B cell (primary cell): ENCODE measurements around the gene URGCP. TPM values are rescaled to one million over a fixed set of nuclear protein-coding genes. Genes with fewer than 3 reads are reported as not detected.

Source experiments
- ATAC-seq: fragments of 200-7000 bp; cut with Tn5 transposase; one replicate; pipeline ENCODE4 v1.10.0; 2021; ENCODE audit warnings: low read depth, mild to moderate bottlenecking, moderate number of reproducible peaks, moderate library complexity
- CTCF ChIA-PET: fragments of 350-600 bp; sonication (Branson Sonifier 250); formaldehyde crosslinking; loops from one replicate; lab custom pipeline; 2021; ENCODE audit warnings: antibody characterized with exemption, inconsistent platforms; lab: Charles Lee
- POLR2A ChIA-PET: fragments of 350-600 bp; sonication (Branson Sonifier 250); formaldehyde crosslinking; loops from one replicate; lab custom pipeline; 2021; ENCODE audit warnings: antibody characterized with exemption; lab: Charles Lee
- DNase-seq: peaks from one replicate; pipeline ENCODE4 v3.0.0; 2013
- H2AFZ ChIP-seq: 2 replicates; pipeline ENCODE4 v1.6.1; 2012; ENCODE audit warnings: mild to moderate bottlenecking, low read depth, low read length; ENCODE audit not compliant: insufficient read depth, poor library complexity, severe bottlenecking
- H3K27ac ChIP-seq, 2 donors: 1 replicate in 1 of 2; 2 replicates in 1 of 2; pipeline ENCODE4 v1.5.1; 2012 to 2013; ENCODE audit warnings: low read length in 2 of 2, mild to moderate bottlenecking in 2 of 2, moderate library complexity in 1 of 2
- H3K27me3 ChIP-seq, 4 experiments: fragments of 200-600 bp in 1 of 4; sonication (generic) in 1 of 4; replicated peaks in 1 of 4; 1 replicate in 2 of 4; 2 replicates in 2 of 4; pipeline versions ENCODE4 v1.6.1 to v1.7.0; 2013 to 2016; ENCODE audit warnings: low read length in 3 of 4, mild to moderate bottlenecking in 2 of 4, mixed read lengths in 1 of 4, moderate library complexity in 1 of 4; ENCODE audit not compliant: insufficient read depth in 4 of 4, control insufficient read depth in 3 of 4; ENCODE audit errors: control extremely low read depth in 1 of 4
- H3K36me3 ChIP-seq, 2 experiments: replicated peaks in 1 of 2; 1 replicate in 1 of 2; 2 replicates in 1 of 2; pipeline versions ENCODE4 v1.6.1 to v1.7.1; 2013; ENCODE audit warnings: low read length in 1 of 2; ENCODE audit not compliant: insufficient read depth in 2 of 2, control insufficient read depth in 1 of 2; ENCODE audit errors: control extremely low read depth in 1 of 2, extremely low read depth in 1 of 2
- H3K4me1 ChIP-seq, 2 donors: fragments of 200-600 bp in 1 of 2; sonication (generic) in 1 of 2; 1 replicate in 1 of 2; 2 replicates in 1 of 2; pipeline versions ENCODE4 v1.5.1 to v1.6.1; 2013 to 2017; ENCODE audit warnings: low read length in 2 of 2; ENCODE audit not compliant: control insufficient read depth in 2 of 2, insufficient read depth in 2 of 2
- H3K4me2 ChIP-seq: replicated peaks from 2 replicates; pipeline ENCODE3; 2012; ENCODE audit warnings: mild to moderate bottlenecking, low read depth, low read length; ENCODE audit not compliant: poor library complexity, severe bottlenecking
- H3K4me3 ChIP-seq, 5 experiments: fragments of 200-600 bp in 1 of 5; sonication (generic) in 1 of 5; 1 replicate in 3 of 5; 2 replicates in 2 of 5; pipeline versions ENCODE4 v1.5.1 to v1.7.0; 2011 to 2016; ENCODE audit warnings: low read length in 4 of 5, mild to moderate bottlenecking in 4 of 5, low read depth in 2 of 5, control low read depth in 1 of 5, moderate library complexity in 1 of 5; ENCODE audit not compliant: insufficient read depth in 1 of 5; ENCODE audit errors: control extremely low read depth in 1 of 5, extremely low read depth in 1 of 5
- H3K79me2 ChIP-seq: fragments of 200-600 bp; sonication (generic); one replicate; pipeline ENCODE4 v1.6.0; 2016; ENCODE audit warnings: low read length; ENCODE audit not compliant: control insufficient read depth, insufficient read depth
- H3K9ac ChIP-seq: fragments of 200-600 bp; sonication (generic); 2 replicates; pipeline ENCODE4 v1.6.1; 2017; ENCODE audit warnings: mild to moderate bottlenecking, low read length, moderate library complexity
- H3K9me3 ChIP-seq, 3 donors: one replicate each; pipeline versions ENCODE4 v1.6.1 to v1.7.1; 2013; ENCODE audit warnings: low read length in 2 of 3; ENCODE audit not compliant: control insufficient read depth in 2 of 3, insufficient read depth in 1 of 3; ENCODE audit errors: control extremely low read depth in 1 of 3
- H4K20me1 ChIP-seq: 2 replicates; pipeline ENCODE4 v1.6.0; 2012; ENCODE audit warnings: mild to moderate bottlenecking, low read length; ENCODE audit not compliant: insufficient read depth, control insufficient read depth, poor library complexity, severe bottlenecking
- H3K27ac Mint-ChIP-seq: one replicate; pipeline ENCODE4 v1.8.0; 2021; ENCODE audit warnings: mixed read lengths
- H3K27me3 Mint-ChIP-seq: one replicate; pipeline ENCODE4 v1.8.0; 2021; ENCODE audit warnings: mixed read lengths
- H3K4me1 Mint-ChIP-seq: one replicate; pipeline ENCODE4 v1.8.0; 2021; ENCODE audit warnings: mixed read lengths
- H3K4me3 Mint-ChIP-seq: one replicate; pipeline ENCODE4 v1.8.0; 2021; ENCODE audit warnings: mixed read lengths
- H3K9me3 Mint-ChIP-seq: one replicate; pipeline ENCODE4 v1.8.0; 2022; ENCODE audit warnings: mixed read lengths; ENCODE audit not compliant: insufficient read depth
- CTCF ChIP-seq: fragments of 200-600 bp; IDR thresholded peaks from one replicate; pipeline ENCODE4 v1.8.0; 2022; ENCODE audit warnings: antibody characterized with exemption, mild to moderate bottlenecking
- EZH2 ChIP-seq: IDR thresholded peaks from 2 replicates; pipeline ENCODE4 v1.6.1; 2012; ENCODE audit warnings: borderline replicate concordance, low read depth, mild to moderate bottlenecking, moderate library complexity, low read length; ENCODE audit not compliant: insufficient read depth, poor library complexity, severe bottlenecking
- WGBS: methylation state at CpG from one replicate; pipeline ENCODE4 v1.1.5; 2013; ENCODE audit warnings: missing lambda C conversion rate; ENCODE audit not compliant: insufficient coverage; 5-methylcytosine and 5-hydroxymethylcytosine counted together
- intact Hi-C: fragments of 100-400 bp; cut with micrococcal nuclease; formaldehyde crosslinking; loops from one replicate; pipeline ENCODE4 v1.10.0; 2022
- polyA plus RNA-seq: library from polyadenylated mRNA; depleted of rRNA; stranded (reverse); fragments of >200 nt; gene quantifications from 2 replicates; pipeline ENCODE4 v1.2.3, GENCODE V29; 2012
- total RNA-seq, 2 donors: library from RNA; stranded (reverse); fragments of 120-200 nt in 1 of 2; gene quantifications; 1 replicate in 1 of 2; 2 replicates in 1 of 2; pipeline versions ENCODE4 v1.2.3 to v1.2.4, GENCODE V29; 2013 to 2022

Gene URGCP
- total and polyA plus RNA-seq, 2 donors (not counting 1 experiment from before 2014, with no cell fraction given), result 16.5 to 25.1 TPM

DNA sequence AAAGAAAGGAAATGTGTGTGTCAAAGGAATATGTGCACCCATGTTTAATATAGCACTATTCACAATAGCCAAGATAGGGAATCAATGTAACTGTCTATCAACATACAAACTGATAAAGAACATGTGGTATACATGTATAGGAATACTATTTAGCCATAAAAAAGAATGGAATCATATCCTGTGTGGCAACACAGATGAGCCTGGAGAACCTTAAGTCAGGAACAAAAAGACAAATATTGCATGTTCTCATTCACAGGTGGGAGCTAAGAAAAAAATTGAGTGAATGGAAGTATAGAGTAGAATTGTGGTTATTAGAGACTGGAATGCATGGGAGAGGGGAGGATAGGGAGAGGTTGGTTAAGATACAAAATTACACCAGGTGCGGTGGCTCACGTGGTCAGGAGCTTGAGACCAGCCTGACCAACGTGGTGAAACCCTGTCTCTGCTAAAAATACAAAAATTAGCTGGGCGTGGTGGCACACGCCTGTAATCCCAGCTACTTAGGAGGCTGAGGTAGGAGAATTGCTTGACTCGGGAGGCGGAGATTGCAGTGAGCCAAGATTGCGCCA lies 10.5 kb downstream of the URGCP start:
- ChIA-PET POLR2A (no interaction called here), CTCF (interaction anchor here (0.7 kb wide), 1 partner anchor 12 kb away, joined by 3 read pairs; no protein-coding TSS in a partner anchor)
- H3K4me3 Mint-ChIP-seq, result no peak overlapping the region
- Histone ChIP-seq H3K9ac (no peak overlapping the region), H3K79me2 (peaks cover 81% of the 10 kb centered on the region), H3K4me3 (no peak overlapping the region), H3K9me3 (no peaks in the 10 kb centered on the region), H2AFZ (no peak overlapping the region), H3K27ac (no peak overlapping the region), H4K20me1 (peaks cover 25% of the 10 kb centered on the region), H3K4me1 (no peaks in the 10 kb centered on the region), H3K36me3 (peaks cover 0 to 5% of the 10 kb centered on the region in 2 experiments), H3K4me2 (no peak overlapping the region), H3K27me3 (no peaks in the 10 kb centered on the region)
- ATAC-seq (no peak), DNase-seq (no peak)
- TF ChIP-seq EZH2 (no peak), CTCF (no peak)
- H3K27ac Mint-ChIP-seq, result no peak overlapping the region
- intact Hi-C loops, result no loop called here
- no peaks in the 10 kb centered on the region for H3K9me3 Mint-ChIP-seq
- no peaks in the 10 kb centered on the region for H3K27me3 Mint-ChIP-seq
- 97% methylated on average over 5 of the region's 8 CpGs for WGBS
- H3K4me1 Mint-ChIP-seq, result peaks cover 15% of the 10 kb centered on the region

GRCh38 chr7:43891069-43891955 lies 15.1 kb downstream of the URGCP start:
- ChIA-PET CTCF (no interaction called here), POLR2A (no interaction called here)
- DNase-seq (no peak), ATAC-seq (no peak)
- H3K4me1 Mint-ChIP-seq, result peaks cover 28% of the 10 kb centered on the region
- H3K4me2 ChIP-seq, result no peak overlapping the region
- H3K27me3 ChIP-seq, result no peaks in the 10 kb centered on the region
- no peaks in the 10 kb centered on the region for H3K9me3 Mint-ChIP-seq
- no peaks in the 10 kb centered on the region for H3K9me3 ChIP-seq
- no peak overlapping the region for H3K27ac ChIP-seq
- H2AFZ ChIP-seq, result no peak overlapping the region
- 98% methylated on average over 8 of the region's 12 CpGs for WGBS
- intact Hi-C loops, result no loop called here
- H3K4me1 ChIP-seq, result no peaks in the 10 kb centered on the region
- H3K4me3 ChIP-seq, result no peak overlapping the region
- H3K4me3 Mint-ChIP-seq, result no peak overlapping the region
- H3K27ac Mint-ChIP-seq, result no peak overlapping the region
- peaks cover 0 to 5% of the 10 kb centered on the region in 2 experiments for H3K36me3 ChIP-seq
- peaks cover 42% of the 10 kb centered on the region for H4K20me1 ChIP-seq
- no peak overlapping the region for H3K9ac ChIP-seq
- peaks cover 65% of the 10 kb centered on the region for H3K79me2 ChIP-seq
- no peaks in the 10 kb centered on the region for H3K27me3 Mint-ChIP-seq
- TF ChIP-seq CTCF (no peak), EZH2 (no peak)
